OCI-LY3 (cell line): ENCODE data around the gene TYROBP.

Source experiments
- H2AFZ ChIP-seq: fragments of 200-600, 300-600 bp; shearing (Covaris generic); 2 replicates; pipeline ENCODE4 v1.6.0; 2014; ENCODE audit warnings: antibody characterized with exemption, low read depth, low read length
- H3K27ac ChIP-seq: fragments of 200-600, 300-600 bp; sonication (generic); 2 replicates; pipeline ENCODE4 v1.5.1; 2014; ENCODE audit warnings: mild to moderate bottlenecking, low read length, moderate library complexity, mixed read lengths
- H3K27me3 ChIP-seq: fragments of 200-600, 300-600 bp; sonication (generic); 2 replicates; pipeline ENCODE4 v1.6.1; 2014; ENCODE audit warnings: low read depth, low read length, mixed read lengths
- H3K36me3 ChIP-seq: fragments of 200-600, 300-600 bp; sonication (generic); replicated peaks from 2 replicates; pipeline ENCODE3; 2014; ENCODE audit warnings: low read depth, low read length, mixed read lengths
- H3K4me1 ChIP-seq: fragments of 300-600, 200-600 bp; sonication (generic); 2 replicates; pipeline ENCODE4 v1.6.1; 2014; ENCODE audit warnings: low read length, mixed read lengths
- H3K4me2 ChIP-seq: fragments of 200-600, 300-600 bp; sonication (generic); 2 replicates; pipeline ENCODE4 v1.6.1; 2014; ENCODE audit warnings: low read length, mixed read lengths
- H3K4me3 ChIP-seq: fragments of 300-600, 200-600 bp; sonication (generic); 2 replicates; pipeline ENCODE4 v1.5.1; 2014; ENCODE audit warnings: antibody characterized with exemption, mild to moderate bottlenecking, low read length, moderate library complexity
- H3K79me2 ChIP-seq: fragments of 300-600, 200-600 bp; shearing (Covaris generic); 2 replicates; pipeline ENCODE4 v1.6.1; 2014; ENCODE audit warnings: mild to moderate bottlenecking, low read length, mixed read lengths
- H3K9ac ChIP-seq: fragments of 300-600, 200-600 bp; shearing (Covaris generic); 2 replicates; pipeline ENCODE4 v1.6.0; 2014; ENCODE audit warnings: mild to moderate bottlenecking, low read length, moderate library complexity
- H3K9me3 ChIP-seq: fragments of 200-600, 300-600 bp; shearing (Covaris generic); 2 replicates; pipeline ENCODE4 v1.6.1; 2014; ENCODE audit warnings: low read length, mixed read lengths; ENCODE audit not compliant: insufficient read depth
- H4K20me1 ChIP-seq: fragments of 200-600, 300-600 bp; sonication (generic); 2 replicates; pipeline ENCODE4 v1.6.1; 2016; ENCODE audit warnings: low read length, mixed read lengths; ENCODE audit not compliant: insufficient read depth
- EZH2phosphoT487 ChIP-seq: fragments of 200-600 bp; shearing (Covaris generic); IDR thresholded peaks from 2 replicates; pipeline ENCODE4 v1.6.1; 2018; ENCODE audit warnings: antibody characterized with exemption, mixed run types, low read depth
- TF ChIP-seq, protein P1 (sequence below): fragments of 200-600, 300-600 bp; sonication (generic); IDR thresholded peaks from 2 replicates; pipeline ENCODE4 v1.5.1; 2014; ENCODE audit warnings: antibody characterized with exemption, low read length, low read depth

Gene TYROBP

DNA sequence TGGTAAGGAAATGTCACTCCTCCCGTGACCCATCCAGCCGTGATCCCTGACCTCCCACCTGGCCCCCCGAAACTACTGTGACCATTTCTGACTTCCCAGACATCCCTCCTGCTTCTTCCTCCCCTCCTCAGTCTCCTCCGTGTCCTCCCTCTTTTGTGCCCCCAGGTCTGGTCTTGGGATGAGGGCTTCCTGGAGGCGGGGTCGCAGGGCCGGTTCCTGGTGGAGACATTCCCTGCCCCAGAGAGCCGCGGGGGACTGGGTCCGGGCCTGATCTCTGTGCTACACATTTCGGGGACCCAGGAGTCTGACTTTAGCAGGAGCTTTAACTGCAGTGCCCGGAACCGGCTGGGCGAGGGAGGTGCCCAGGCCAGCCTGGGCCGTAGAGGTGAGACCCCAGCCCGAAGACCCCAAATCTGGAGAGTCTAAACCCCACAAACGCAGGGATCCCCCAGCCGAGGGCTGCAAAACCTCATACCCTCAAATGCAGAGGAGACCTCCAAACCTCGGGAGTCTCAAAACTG lies 46.4 kb downstream of the TYROBP start:
- no peak overlapping the region for H3K4me3 ChIP-seq
- H3K4me1 ChIP-seq, result peaks cover 4% of the 10 kb centered on the region; the same call in 1 of the 2 replicates
- no peaks in the 10 kb centered on the region for H4K20me1 ChIP-seq
- no peaks in the 10 kb centered on the region for H3K27me3 ChIP-seq
- no peak for TF ChIP-seq EZH2phosphoT487
- TF ChIP-seq, protein P1, sequence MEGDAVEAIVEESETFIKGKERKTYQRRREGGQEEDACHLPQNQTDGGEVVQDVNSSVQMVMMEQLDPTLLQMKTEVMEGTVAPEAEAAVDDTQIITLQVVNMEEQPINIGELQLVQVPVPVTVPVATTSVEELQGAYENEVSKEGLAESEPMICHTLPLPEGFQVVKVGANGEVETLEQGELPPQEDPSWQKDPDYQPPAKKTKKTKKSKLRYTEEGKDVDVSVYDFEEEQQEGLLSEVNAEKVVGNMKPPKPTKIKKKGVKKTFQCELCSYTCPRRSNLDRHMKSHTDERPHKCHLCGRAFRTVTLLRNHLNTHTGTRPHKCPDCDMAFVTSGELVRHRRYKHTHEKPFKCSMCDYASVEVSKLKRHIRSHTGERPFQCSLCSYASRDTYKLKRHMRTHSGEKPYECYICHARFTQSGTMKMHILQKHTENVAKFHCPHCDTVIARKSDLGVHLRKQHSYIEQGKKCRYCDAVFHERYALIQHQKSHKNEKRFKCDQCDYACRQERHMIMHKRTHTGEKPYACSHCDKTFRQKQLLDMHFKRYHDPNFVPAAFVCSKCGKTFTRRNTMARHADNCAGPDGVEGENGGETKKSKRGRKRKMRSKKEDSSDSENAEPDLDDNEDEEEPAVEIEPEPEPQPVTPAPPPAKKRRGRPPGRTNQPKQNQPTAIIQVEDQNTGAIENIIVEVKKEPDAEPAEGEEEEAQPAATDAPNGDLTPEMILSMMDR, result no peak
- no peak overlapping the region for H2AFZ ChIP-seq
- no peaks in the 10 kb centered on the region; the same call in 1 of the 2 replicates for H3K9me3 ChIP-seq
- H3K4me2 ChIP-seq, result no peak overlapping the region
- H3K36me3 ChIP-seq, result peaks cover 3% of the 10 kb centered on the region
- H3K79me2 ChIP-seq, result no peaks in the 10 kb centered on the region
- no peak overlapping the region for H3K27ac ChIP-seq
- H3K9ac ChIP-seq, result no peak overlapping the region

DNA sequence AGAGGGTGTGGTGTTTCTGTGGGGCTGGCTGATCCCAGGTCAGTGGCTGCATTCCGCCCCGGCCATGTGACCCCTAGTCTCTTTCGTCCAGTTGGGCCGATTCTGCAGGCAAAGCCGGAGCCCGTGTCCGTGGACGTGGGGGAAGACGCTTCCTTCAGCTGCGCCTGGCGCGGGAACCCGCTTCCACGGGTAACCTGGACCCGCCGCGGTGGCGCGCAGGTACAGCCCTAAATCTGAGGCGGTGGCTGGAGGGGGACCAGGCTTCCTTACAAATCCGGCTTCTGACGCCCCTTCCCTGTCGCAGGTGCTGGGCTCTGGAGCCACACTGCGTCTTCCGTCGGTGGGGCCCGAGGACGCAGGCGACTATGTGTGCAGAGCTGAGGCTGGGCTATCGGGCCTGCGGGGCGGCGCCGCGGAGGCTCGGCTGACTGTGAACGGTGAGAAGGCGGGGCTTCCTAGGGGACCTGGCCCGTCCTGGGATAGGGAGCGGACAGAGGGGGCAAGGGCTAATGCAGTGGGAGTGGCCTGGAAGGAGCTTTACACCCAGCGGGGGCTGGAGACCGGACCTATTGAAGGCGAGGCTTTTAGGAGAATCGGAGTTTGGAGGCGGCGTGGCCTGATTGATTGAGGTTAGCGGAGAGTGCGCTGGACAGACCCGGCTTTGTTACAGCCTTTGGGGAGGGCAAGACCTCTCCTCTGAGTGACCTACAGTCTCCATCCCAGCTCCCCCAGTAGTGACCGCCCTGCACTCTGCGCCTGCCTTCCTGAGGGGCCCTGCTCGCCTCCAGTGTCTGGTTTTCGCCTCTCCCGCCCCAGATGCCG lies 47.1 kb downstream of the TYROBP start:
- Histone ChIP-seq H3K4me1 (peaks cover 8% of the 10 kb centered on the region; the same call in 1 of the 2 replicates), H3K4me3 (no peak overlapping the region), H3K9me3 (no peaks in the 10 kb centered on the region; the same call in 1 of the 2 replicates), H3K9ac (no peak overlapping the region), H3K36me3 (peaks cover 3% of the 10 kb centered on the region), H3K79me2 (no peaks in the 10 kb centered on the region), H3K4me2 (no peak overlapping the region), H3K27ac (no peak overlapping the region), H2AFZ (no peak overlapping the region), H4K20me1 (no peaks in the 10 kb centered on the region), H3K27me3 (0 out of 2 replicates have a peak, but pooled peaks cover 2% of the 10 kb centered on the region)
- no peak for TF ChIP-seq EZH2phosphoT487
- TF ChIP-seq, protein P1, result no peak

- no peak for TF ChIP-seq EZH2phosphoT487
- TF ChIP-seq, protein P1, result no peak
- H3K79me2 ChIP-seq, result no peaks in the 10 kb centered on the region
- 0 out of 2 replicates have a peak, but pooled peaks cover 3% of the 10 kb centered on the region for H3K27me3 ChIP-seq
- H3K36me3 ChIP-seq, result peaks cover 3% of the 10 kb centered on the region
- H3K9me3 ChIP-seq, result no peaks in the 10 kb centered on the region; the same call in 1 of the 2 replicates
- H3K4me3 ChIP-seq, result no peak overlapping the region
- no peak overlapping the region for H3K27ac ChIP-seq
- peaks cover 8% of the 10 kb centered on the region; the same call in 1 of the 2 replicates for H3K4me1 ChIP-seq
- H4K20me1 ChIP-seq, result no peaks in the 10 kb centered on the region
- no peak overlapping the region for H3K4me2 ChIP-seq
- no peak overlapping the region for H2AFZ ChIP-seq
- no peak overlapping the region for H3K9ac ChIP-seq
Measured at GRCh38 chr19:35860436-35860817, 47.7 kb downstream of the TYROBP start.

DNA sequence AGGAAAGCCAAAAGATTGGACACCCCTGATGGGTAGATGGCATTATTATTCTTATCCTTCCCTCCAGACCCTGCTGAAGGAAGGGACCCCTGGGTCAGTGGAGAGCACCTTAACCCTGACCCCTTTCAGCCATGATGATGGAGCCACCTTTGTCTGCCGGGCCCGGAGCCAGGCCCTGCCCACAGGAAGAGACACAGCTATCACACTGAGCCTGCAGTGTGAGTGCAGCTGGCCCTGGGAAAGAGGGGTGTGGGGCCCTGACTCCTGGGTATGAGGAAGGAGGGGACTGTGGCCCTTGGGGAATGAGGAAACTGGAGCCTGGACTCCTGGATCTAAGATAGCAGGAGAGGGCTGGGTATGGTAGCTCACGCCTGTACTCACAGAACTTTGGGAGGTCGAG lies 48.7 kb downstream of the TYROBP start:
- 0 out of 2 replicates have a peak, but pooled peaks cover 3% of the 10 kb centered on the region for H3K27me3 ChIP-seq
- H3K4me2 ChIP-seq, result no peak overlapping the region
- peaks cover 8% of the 10 kb centered on the region; the same call in 1 of the 2 replicates for H3K4me1 ChIP-seq
- TF ChIP-seq, protein P1, result no peak
- TF ChIP-seq EZH2phosphoT487, result no peak
- H2AFZ ChIP-seq, result no peak overlapping the region
- no peaks in the 10 kb centered on the region; the same call in 1 of the 2 replicates for H3K9me3 ChIP-seq
- H3K36me3 ChIP-seq, result peaks cover 3% of the 10 kb centered on the region
- H3K9ac ChIP-seq, result no peak overlapping the region
- no peaks in the 10 kb centered on the region for H4K20me1 ChIP-seq
- no peak overlapping the region for H3K4me3 ChIP-seq
- no peak overlapping the region for H3K27ac ChIP-seq
- H3K79me2 ChIP-seq, result no peaks in the 10 kb centered on the region
